Spleen (tissue), 11 donors: Measurements from ENCODE around the gene EEF2K. TPM values are rescaled to one million over a fixed set of nuclear protein-coding genes. Genes with fewer than 3 reads are reported as not detected.

Source experiments
- DNase-seq: peaks from one replicate; pipeline ENCODE4 v3.0.0-alpha.2; 2020
- H3K27ac ChIP-seq, 8 donors: fragments of 200-600 bp; sonication (generic) in 7 of 8; 1 replicate in 4 of 8; 2 replicates in 4 of 8; pipeline versions ENCODE4 v1.5.0 to v1.8.0; 2016 to 2021; ENCODE audit warnings: inconsistent platforms in 4 of 8, mild to moderate bottlenecking in 4 of 8, moderate library complexity in 1 of 8
- H3K27me3 ChIP-seq, 7 donors: fragments of 200-600 bp; sonication (generic) in 6 of 7; replicated peaks in 1 of 7; 1 replicate in 4 of 7; 2 replicates in 3 of 7; pipeline versions ENCODE4 v1.5.0 to v1.8.0; 2016 to 2021; ENCODE audit warnings: inconsistent platforms in 3 of 7, mild to moderate bottlenecking in 1 of 7
- H3K36me3 ChIP-seq, 6 donors: fragments of 200-600 bp; sonication (generic) in 5 of 6; 1 replicate in 4 of 6; 2 replicates in 2 of 6; pipeline versions ENCODE4 v1.5.0 to v1.8.0; 2016 to 2021; ENCODE audit warnings: inconsistent platforms in 2 of 6
- H3K4me1 ChIP-seq, 6 donors: fragments of 200-600 bp; sonication (generic) in 5 of 6; 1 replicate in 3 of 6; 2 replicates in 3 of 6; pipeline versions ENCODE4 v1.5.0 to v1.8.0; 2016 to 2021; ENCODE audit warnings: inconsistent platforms in 3 of 6
- H3K4me3 ChIP-seq, 8 donors: fragments of 200-600 bp; sonication (generic) in 7 of 8; 1 replicate in 4 of 8; 2 replicates in 4 of 8; pipeline versions ENCODE4 v1.5.0 to v1.8.0; 2016 to 2021; ENCODE audit warnings: inconsistent platforms in 4 of 8, mild to moderate bottlenecking in 4 of 8, moderate library complexity in 2 of 8
- H3K9me3 ChIP-seq, 8 donors: fragments of 200-600 bp; sonication (generic) in 7 of 8; 1 replicate in 4 of 8; 2 replicates in 4 of 8; pipeline versions ENCODE4 v1.5.0 to v1.8.0; 2016 to 2021; ENCODE audit warnings: inconsistent platforms in 4 of 8
- POLR2A ChIP-seq, 3 donors: fragments of 450-650 bp; IDR thresholded peaks; one replicate each; pipeline ENCODE4 v1.5.1; 2017; ENCODE audit warnings: antibody characterized with exemption in 3 of 3, mild to moderate bottlenecking in 1 of 3
- POLR2AphosphoS5 ChIP-seq, 3 donors: sonication (generic); formaldehyde crosslinking; IDR thresholded peaks; one replicate each; pipeline ENCODE4 v1.5.1; 2017; ENCODE audit warnings: antibody characterized with exemption in 3 of 3
- WGBS, 5 donors: extraction: QIAGEN DNeasy Blood & Tissue Kit in 3 of 5; methylation state at CpG; one replicate each; pipeline versions ENCODE4 v1.1.5 to v1.1.7; 2013 to 2018; 5-methylcytosine and 5-hydroxymethylcytosine counted together
- intact Hi-C: fragments of 100-400 bp; cut with DNase I; formaldehyde crosslinking; loops from one replicate; pipeline ENCODE4 v1.15.0; 2023; ENCODE audit warnings: low total_unique reads
- polyA plus RNA-seq, 3 donors: library from polyadenylated mRNA; stranded (reverse); fragments of 200-250 nt; gene quantifications; one replicate each; pipeline ENCODE4 v1.2.1, GENCODE V29; 2013
- total RNA-seq, 7 donors: library from RNA; depleted of rRNA in 3 of 7; stranded (reverse); fragments of >200 nt in 3 of 7; fragmentation: NEBNext Ultra II Directional in 4 of 7; extraction: Animal tissue kit (Norgen Biotek cat#: 25700) in 4 of 7; gene quantifications; one replicate each; pipeline versions ENCODE4 v1.1.0 to v1.2.1, GENCODE V29; 2016 to 2021
- TF ChIP-seq, protein P1 (sequence below), 11 experiments: fragments of 200-600 bp in 7 of 11; fragments of 450-650 bp in 4 of 11; sonication (generic) in 4 of 11; IDR thresholded peaks in 8 of 11; conservative IDR thresholded peaks in 3 of 11; 1 replicate in 7 of 11; 2 replicates in 4 of 11; pipeline versions ENCODE4 v1.4.0 to v1.8.0; 2016 to 2021; ENCODE audit warnings: antibody characterized with exemption in 11 of 11, inconsistent platforms in 4 of 11, mild to moderate bottlenecking in 1 of 11
- donor health status: healthy with polysubstance abuse.
- donor health status: DM: no; HTN: no; CAD: no; lungs with moderate emphysema.
- donor health status: DM: no; HTN: no; CAD: no.
- donor health status: Bipolar disorder and iron deficiency.
- donor health status: healthy.
- donor health status: DM: no; HTN: no; CAD: no.
- donor health status: DM: yes; HTN: yes; CAD: no.

EEF2K gene
- total and polyA plus RNA-seq, 10 donors = 2.4 to 37.7 (median 24.4) TPM

DNA sequence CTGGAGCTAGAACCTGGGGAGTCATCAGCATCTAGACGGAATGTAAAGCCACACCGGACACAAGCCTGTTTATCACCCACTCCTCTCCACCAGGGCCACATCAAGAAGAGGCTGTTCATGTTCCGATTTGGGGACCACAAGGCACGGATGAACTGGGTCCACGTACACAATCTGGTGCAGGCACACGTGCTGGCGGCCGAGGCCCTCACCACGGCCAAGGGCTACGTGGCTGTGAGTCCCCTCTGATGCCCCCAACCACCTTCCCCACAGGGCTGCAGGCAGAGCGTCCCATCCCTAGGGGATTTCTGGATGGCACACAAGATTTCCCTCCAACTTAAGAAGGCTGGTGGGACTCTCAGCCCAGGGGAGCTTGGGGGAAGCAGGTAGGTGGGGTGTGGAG lies 24.7 kb upstream of the EEF2K start:
- no peak overlapping the region for H3K27ac ChIP-seq
- no peak for TF ChIP-seq POLR2A (IDR thresholded peaks at IDR 0.05)
- TF ChIP-seq POLR2AphosphoS5 (IDR thresholded peaks at IDR 0.05) = no peak
- TF ChIP-seq, protein P1, sequence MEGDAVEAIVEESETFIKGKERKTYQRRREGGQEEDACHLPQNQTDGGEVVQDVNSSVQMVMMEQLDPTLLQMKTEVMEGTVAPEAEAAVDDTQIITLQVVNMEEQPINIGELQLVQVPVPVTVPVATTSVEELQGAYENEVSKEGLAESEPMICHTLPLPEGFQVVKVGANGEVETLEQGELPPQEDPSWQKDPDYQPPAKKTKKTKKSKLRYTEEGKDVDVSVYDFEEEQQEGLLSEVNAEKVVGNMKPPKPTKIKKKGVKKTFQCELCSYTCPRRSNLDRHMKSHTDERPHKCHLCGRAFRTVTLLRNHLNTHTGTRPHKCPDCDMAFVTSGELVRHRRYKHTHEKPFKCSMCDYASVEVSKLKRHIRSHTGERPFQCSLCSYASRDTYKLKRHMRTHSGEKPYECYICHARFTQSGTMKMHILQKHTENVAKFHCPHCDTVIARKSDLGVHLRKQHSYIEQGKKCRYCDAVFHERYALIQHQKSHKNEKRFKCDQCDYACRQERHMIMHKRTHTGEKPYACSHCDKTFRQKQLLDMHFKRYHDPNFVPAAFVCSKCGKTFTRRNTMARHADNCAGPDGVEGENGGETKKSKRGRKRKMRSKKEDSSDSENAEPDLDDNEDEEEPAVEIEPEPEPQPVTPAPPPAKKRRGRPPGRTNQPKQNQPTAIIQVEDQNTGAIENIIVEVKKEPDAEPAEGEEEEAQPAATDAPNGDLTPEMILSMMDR (IDR thresholded peaks at IDR 0.05 in 8 of 11, conservative IDR thresholded peaks at IDR 0.05 in 3 of 11) = no peak
- no peaks in the 10 kb centered on the region for H3K9me3 ChIP-seq
- 88 to 91% (median 90%) methylated on average over 6 to 11 of the region's 11 CpGs for WGBS, 5 donors
- H3K4me1 ChIP-seq = no peaks in the 10 kb centered on the region
- intact Hi-C loops = loop anchor here (10.0 kb wide), 1 partner anchor 107 kb away; no protein-coding TSS in a partner anchor
- no peaks in the 10 kb centered on the region for H3K27me3 ChIP-seq
- H3K4me3 ChIP-seq = no peak overlapping the region
- no peak for DNase-seq
- H3K36me3 ChIP-seq = no peaks in the 10 kb centered on the region

DNA sequence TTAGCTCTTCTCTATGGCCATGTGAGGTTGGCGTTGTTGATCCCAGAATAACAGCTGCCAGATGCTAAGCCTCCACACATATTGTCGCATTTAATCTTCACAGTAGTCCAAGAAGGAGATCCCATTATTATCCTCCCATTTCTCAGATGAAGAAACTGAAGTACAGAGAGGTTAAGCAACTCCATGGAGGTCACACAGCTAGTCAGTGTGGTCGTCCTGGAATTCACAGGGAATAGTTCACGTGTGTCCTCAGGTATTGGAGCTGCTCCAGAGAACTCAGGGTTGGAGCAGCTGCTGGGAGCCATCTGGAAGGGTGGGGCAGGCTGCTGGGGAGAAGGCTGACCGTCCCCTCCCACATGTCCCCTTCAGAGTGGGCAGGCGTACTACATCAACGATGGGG lies 24.2 kb upstream of the EEF2K start:
- Histone ChIP-seq H3K4me1 (no peaks in the 10 kb centered on the region), H3K9me3 (no peaks in the 10 kb centered on the region), H3K27me3 (no peaks in the 10 kb centered on the region), H3K36me3 (no peaks in the 10 kb centered on the region), H3K27ac (no peak overlapping the region), H3K4me3 (no peak overlapping the region)
- no peak for DNase-seq
- intact Hi-C loops = loop anchor here (10.0 kb wide), 1 partner anchor 107 kb away; no protein-coding TSS in a partner anchor
- WGBS, 5 donors = 82 to 91% (median 86%) methylated on average over 7 of the region's 7 CpGs
- TF ChIP-seq, protein P1 (IDR thresholded peaks at IDR 0.05 in 8 of 11, conservative IDR thresholded peaks at IDR 0.05 in 3 of 11) = no peak
- TF ChIP-seq POLR2AphosphoS5 (IDR thresholded peaks at IDR 0.05) = no peak
- no peak for TF ChIP-seq POLR2A (IDR thresholded peaks at IDR 0.05)

DNA sequence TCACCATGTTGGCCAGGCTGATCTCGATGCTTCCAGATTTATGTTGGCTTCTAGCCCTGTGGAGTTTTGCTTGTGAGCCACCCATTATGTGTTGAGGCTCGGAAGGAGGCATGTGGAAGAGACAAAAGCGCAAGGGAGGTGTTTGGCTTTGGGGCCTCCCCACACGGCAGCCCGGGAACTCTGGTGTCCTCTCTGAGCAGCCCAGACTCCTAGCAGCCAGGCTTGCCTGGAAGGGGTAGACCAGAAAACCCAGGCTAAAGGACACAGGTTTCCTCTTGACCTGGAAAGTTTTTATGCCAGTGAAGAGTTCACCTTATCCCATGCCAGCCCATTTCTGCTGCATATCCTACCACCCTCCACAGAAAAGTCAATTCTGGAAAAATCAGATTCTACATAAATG lies 22.7 kb upstream of the EEF2K start:
- no peaks in the 10 kb centered on the region for H3K9me3 ChIP-seq
- intact Hi-C loops = loop anchor here (10.0 kb wide), 1 partner anchor 109 kb away; no protein-coding TSS in a partner anchor
- peaks cover 2 to 5% (median 3%) of the 10 kb centered on the region in 6 donors for H3K4me1 ChIP-seq
- DNase-seq = no peak
- WGBS, 5 donors = 89 to 96% (median 95%) methylated on average over 5 of the region's 5 CpGs
- H3K27ac ChIP-seq = no peak overlapping the region
- TF ChIP-seq POLR2AphosphoS5 (IDR thresholded peaks at IDR 0.05) (no peak), POLR2A (IDR thresholded peaks at IDR 0.05) (no peak)
- TF ChIP-seq, protein P1 (IDR thresholded peaks at IDR 0.05 in 8 of 11, conservative IDR thresholded peaks at IDR 0.05 in 3 of 11) = no peak
- no peaks in the 10 kb centered on the region for H3K36me3 ChIP-seq
- H3K4me3 ChIP-seq = no peak overlapping the region
- H3K27me3 ChIP-seq = no peaks in the 10 kb centered on the region

DNA sequence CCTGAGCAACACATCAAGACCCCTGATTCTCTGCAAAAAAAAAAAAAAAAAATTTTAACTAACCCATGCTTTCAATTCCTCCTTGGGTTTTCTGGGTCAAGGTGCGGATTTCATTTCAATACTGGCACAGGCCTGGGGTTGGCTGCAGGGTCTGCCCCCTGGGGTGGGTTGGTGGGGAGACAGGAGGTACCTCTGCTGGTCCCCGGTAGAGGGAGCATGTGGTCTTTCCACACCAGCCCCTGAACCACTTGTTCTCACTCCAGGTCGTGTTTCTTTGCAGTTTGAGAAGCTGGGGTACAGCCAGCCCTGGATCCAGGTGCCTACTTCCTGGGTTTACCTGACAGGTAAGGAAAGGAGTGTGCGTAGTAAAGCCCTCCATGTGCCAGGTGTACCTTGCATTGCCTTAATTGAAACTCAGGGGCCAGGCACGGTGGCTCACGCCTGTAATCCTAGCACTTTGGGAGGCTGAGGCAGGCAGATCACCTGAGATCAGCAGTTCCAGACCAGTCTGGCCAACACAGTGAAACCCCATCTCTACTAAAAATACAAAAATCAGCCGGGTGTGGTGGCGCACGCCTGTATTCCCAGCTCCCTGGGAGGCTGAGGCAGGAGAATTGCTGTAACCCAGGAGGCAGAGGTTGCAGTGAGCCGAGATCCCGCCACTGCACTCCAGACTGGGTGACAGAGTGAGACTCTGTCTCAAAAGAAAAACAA lies 22.0 kb upstream of the EEF2K start:
- H3K4me3 ChIP-seq = no peak overlapping the region
- intact Hi-C loops = loop anchor here (10.0 kb wide), 1 partner anchor 109 kb away; no protein-coding TSS in a partner anchor
- 71 to 86% (median 84%) methylated on average over 11 of the region's 11 CpGs for WGBS, 5 donors
- H3K4me1 ChIP-seq = peaks cover 9 to 12% (median 10%) of the 10 kb centered on the region in 6 donors
- no peak for DNase-seq
- TF ChIP-seq, protein P1 (IDR thresholded peaks at IDR 0.05 in 8 of 11, conservative IDR thresholded peaks at IDR 0.05 in 3 of 11) = peak in 4 of 11 experiments; percentile 16 to 37 (median 27)
- no peak for TF ChIP-seq POLR2A (IDR thresholded peaks at IDR 0.05)
- TF ChIP-seq POLR2AphosphoS5 (IDR thresholded peaks at IDR 0.05) = no peak
- H3K36me3 ChIP-seq = no peaks in the 10 kb centered on the region
- no peak overlapping the region for H3K27ac ChIP-seq
- no peaks in the 10 kb centered on the region for H3K9me3 ChIP-seq
- no peaks in the 10 kb centered on the region for H3K27me3 ChIP-seq
